GM13976 (cell line): ENCODE data around the gene GPR68.

Experiments
- DNase-seq: peaks from one replicate; pipeline ENCODE4 v3.0.0; 2012; ENCODE audit warnings: low spot score
- CTCF ChIP-seq: IDR thresholded peaks from 2 replicates; pipeline ENCODE4 v1.5.1; 2012; ENCODE audit warnings: borderline replicate concordance, mild to moderate bottlenecking; ENCODE audit not compliant: insufficient read depth; ENCODE audit errors: extremely low read depth, missing control alignments, control extremely low read depth
- in situ Hi-C: fragments of 300-500 bp; cut with MboI; formaldehyde crosslinking; loops from one replicate; pipeline ENCODE4 v1.12.0; 2022; ENCODE audit warnings: low sequenced_read_pairs, mixed read lengths, inconsistent platforms; ENCODE audit not compliant: unreplicated experiment

The GPR68 gene

GRCh38 chr14:91238085-91238484 is 6.4 kb downstream of the GPR68 start:
- TF ChIP-seq CTCF, result no peak
- in situ Hi-C loops, result no loop called here
- DNase-seq, result no peak

GRCh38 chr14:91237219-91237618 is 7.3 kb downstream of the GPR68 start:
- in situ Hi-C loops, result no loop called here
- TF ChIP-seq CTCF, result no peak
- no peak for DNase-seq

- in situ Hi-C loops, result no loop called here
- DNase-seq, result no peak
- no peak for TF ChIP-seq CTCF
Measured at GRCh38 chr14:91235841-91236240, 8.7 kb downstream of the GPR68 start.

- in situ Hi-C loops, result no loop called here
- no peak for TF ChIP-seq CTCF
- no peak for DNase-seq
Measured at GRCh38 chr14:91234791-91235114, 9.8 kb downstream of the GPR68 start.

GRCh38 chr14:91233936-91234790 is 10.3 kb downstream of the GPR68 start:
- DNase-seq, result no peak
- in situ Hi-C loops, result no loop called here
- TF ChIP-seq CTCF, result no peak

- TF ChIP-seq CTCF, result no peak
- no peak for DNase-seq
- in situ Hi-C loops, result no loop called here
Measured at GRCh38 chr14:91232603-91233002, 11.9 kb downstream of the GPR68 start.
